ENCODE data around the gene NOA1.

The NOA1 gene

DNA sequence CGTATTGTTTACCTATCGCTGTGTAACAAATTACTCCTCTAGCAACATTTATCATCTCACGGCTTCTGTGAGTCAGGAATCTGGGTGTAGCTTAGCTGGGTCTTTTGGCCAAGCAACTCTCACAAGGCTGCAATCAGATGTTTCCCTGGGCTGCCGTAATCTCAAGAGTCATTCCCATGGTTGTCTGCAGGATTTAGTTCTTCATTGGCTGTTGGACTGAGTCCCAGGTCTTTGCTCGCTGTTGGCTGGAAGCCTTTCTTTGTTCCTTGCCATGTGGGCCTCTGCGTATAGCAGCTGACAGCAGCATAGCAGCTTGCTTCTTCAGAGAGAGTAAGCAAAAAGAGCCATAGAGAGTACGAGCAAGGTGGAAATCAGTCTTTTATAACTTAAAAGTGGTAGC is 18.1 kb upstream of the NOA1 start:
- H3K4me2 ChIP-seq (ENCODE audit: low read depth, low read length, poor library complexity, severe bottlenecking): no peak overlapping the region
- no peak overlapping the region for H3K27ac ChIP-seq (ENCODE audit: low read depth, low read length)
- no peak overlapping the region for H3K4me3 ChIP-seq (ENCODE audit: insufficient read depth, low read length, poor library complexity, severe bottlenecking)
- H3K79me2 ChIP-seq (ENCODE audit: insufficient read depth, low read length): peaks cover 12% of the 10 kb centered on the region; the same call in 1 of the 2 replicates
- H3K36me3 ChIP-seq (ENCODE audit: low read length): peaks cover 5% of the 10 kb centered on the region; the same call in 1 of the 2 replicates
- H2AFZ ChIP-seq (ENCODE audit: low read depth, low read length, severe bottlenecking): no peak overlapping the region
- no peaks in the 10 kb centered on the region for H3K9me3 ChIP-seq (ENCODE audit: insufficient read depth, low read length)
- TF ChIP-seq, protein P1, sequence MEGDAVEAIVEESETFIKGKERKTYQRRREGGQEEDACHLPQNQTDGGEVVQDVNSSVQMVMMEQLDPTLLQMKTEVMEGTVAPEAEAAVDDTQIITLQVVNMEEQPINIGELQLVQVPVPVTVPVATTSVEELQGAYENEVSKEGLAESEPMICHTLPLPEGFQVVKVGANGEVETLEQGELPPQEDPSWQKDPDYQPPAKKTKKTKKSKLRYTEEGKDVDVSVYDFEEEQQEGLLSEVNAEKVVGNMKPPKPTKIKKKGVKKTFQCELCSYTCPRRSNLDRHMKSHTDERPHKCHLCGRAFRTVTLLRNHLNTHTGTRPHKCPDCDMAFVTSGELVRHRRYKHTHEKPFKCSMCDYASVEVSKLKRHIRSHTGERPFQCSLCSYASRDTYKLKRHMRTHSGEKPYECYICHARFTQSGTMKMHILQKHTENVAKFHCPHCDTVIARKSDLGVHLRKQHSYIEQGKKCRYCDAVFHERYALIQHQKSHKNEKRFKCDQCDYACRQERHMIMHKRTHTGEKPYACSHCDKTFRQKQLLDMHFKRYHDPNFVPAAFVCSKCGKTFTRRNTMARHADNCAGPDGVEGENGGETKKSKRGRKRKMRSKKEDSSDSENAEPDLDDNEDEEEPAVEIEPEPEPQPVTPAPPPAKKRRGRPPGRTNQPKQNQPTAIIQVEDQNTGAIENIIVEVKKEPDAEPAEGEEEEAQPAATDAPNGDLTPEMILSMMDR (IDR thresholded peaks at IDR 0.05; ENCODE audit: insufficient read depth, low read length, poor library complexity, severe bottlenecking): no peak
- TF ChIP-seq EZH2phosphoT487 (conservative IDR thresholded peaks at IDR 0.05; ENCODE audit: low read length): no peak
- H4K20me1 ChIP-seq (ENCODE audit: low read depth, low read length): no peaks in the 10 kb centered on the region
- H3F3A ChIP-seq (ENCODE audit: insufficient read depth): no peaks in the 10 kb centered on the region
- H3K27me3 ChIP-seq (ENCODE audit: low read length): no peaks in the 10 kb centered on the region
- H3K9ac ChIP-seq (ENCODE audit: low read length): no peak overlapping the region
- H3K9me2 ChIP-seq (replicated peaks; ENCODE audit: insufficient read depth, low read length): no peaks in the 10 kb centered on the region

DNA sequence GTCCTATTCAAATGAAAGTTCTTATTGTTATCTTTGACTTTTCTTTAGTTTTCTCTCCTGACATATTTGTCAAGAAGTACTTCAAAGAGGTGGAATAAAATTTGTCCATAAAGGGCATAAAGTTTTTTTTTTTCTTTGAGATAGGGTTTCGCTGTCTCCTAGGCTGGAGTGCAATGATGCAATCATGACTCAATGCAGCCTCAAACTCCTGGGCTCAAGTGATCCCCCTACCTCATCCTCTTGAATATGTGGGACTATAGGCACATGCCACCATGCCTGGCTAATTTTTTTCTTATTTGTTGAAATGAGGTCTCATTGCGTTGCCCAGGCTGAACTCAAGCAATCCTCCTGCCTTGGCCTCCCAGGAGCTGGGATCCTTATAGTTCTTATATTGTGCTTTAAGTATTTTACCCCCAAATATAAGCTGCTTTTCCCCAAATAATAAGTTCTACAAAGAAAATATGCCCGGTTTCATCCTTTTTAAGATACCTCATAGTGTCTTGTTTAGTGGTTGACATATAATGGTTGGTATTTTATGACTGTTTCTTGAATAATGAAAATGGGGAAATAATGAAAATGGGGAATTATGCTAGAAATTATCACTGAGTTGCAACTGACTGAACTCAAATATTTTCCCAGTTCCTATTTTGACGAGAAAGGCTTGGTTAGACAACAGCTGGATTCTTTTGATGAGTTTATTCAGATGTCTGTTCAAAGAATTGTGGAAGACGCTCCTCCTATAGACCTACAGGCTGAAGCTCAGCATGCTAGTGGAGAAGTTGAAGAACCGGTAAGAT is 12.9 kb upstream of the NOA1 start:
- no peaks in the 10 kb centered on the region for H3K27me3 ChIP-seq (ENCODE audit: low read length)
- H4K20me1 ChIP-seq (ENCODE audit: low read depth, low read length): no peaks in the 10 kb centered on the region
- peaks cover 5% of the 10 kb centered on the region; the same call in 1 of the 2 replicates for H3K36me3 ChIP-seq (ENCODE audit: low read length)
- TF ChIP-seq, protein P1 (IDR thresholded peaks at IDR 0.05; ENCODE audit: insufficient read depth, low read length, poor library complexity, severe bottlenecking): no peak
- TF ChIP-seq EZH2phosphoT487 (conservative IDR thresholded peaks at IDR 0.05; ENCODE audit: low read length): no peak
- H3K4me3 ChIP-seq (ENCODE audit: insufficient read depth, low read length, poor library complexity, severe bottlenecking): no peak overlapping the region
- H3K4me2 ChIP-seq (ENCODE audit: low read depth, low read length, poor library complexity, severe bottlenecking): no peak overlapping the region
- no peaks in the 10 kb centered on the region for H3F3A ChIP-seq (ENCODE audit: insufficient read depth)
- no peaks in the 10 kb centered on the region for H3K9me2 ChIP-seq (replicated peaks; ENCODE audit: insufficient read depth, low read length)
- no peak overlapping the region for H3K27ac ChIP-seq (ENCODE audit: low read depth, low read length)
- H3K79me2 ChIP-seq (ENCODE audit: insufficient read depth, low read length): peaks cover 50% of the 10 kb centered on the region
- H3K9ac ChIP-seq (ENCODE audit: low read length): no peak overlapping the region
- H2AFZ ChIP-seq (ENCODE audit: low read depth, low read length, severe bottlenecking): no peak overlapping the region
- no peaks in the 10 kb centered on the region for H3K9me3 ChIP-seq (ENCODE audit: insufficient read depth, low read length)

DNA sequence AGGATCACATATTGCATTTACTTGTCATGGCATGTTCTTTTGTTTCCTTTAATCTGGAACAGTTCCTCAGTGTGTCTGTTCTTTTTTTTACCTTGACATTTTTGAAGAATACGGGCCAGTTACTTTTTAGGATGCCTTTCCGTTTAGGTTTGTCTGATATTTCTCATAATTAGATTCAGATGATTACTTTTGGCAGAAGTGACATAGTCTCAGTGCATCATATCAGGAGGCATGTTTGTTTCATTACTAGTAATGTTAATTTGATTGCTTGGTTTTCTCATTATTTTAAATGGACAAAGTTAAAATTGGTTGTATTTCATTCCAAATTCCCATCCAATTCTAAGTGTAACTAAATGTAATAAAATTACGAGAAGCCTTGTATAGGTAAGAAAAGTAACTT is 9.5 kb upstream of the NOA1 start:
- H3K79me2 ChIP-seq (ENCODE audit: insufficient read depth, low read length): peaks cover 81% of the 10 kb centered on the region
- H3K27me3 ChIP-seq (ENCODE audit: low read length): no peaks in the 10 kb centered on the region
- H3K9me2 ChIP-seq (replicated peaks; ENCODE audit: insufficient read depth, low read length): no peaks in the 10 kb centered on the region
- no peaks in the 10 kb centered on the region for H3K9me3 ChIP-seq (ENCODE audit: insufficient read depth, low read length)
- H3K27ac ChIP-seq (ENCODE audit: low read depth, low read length): no peak overlapping the region
- H3K9ac ChIP-seq (ENCODE audit: low read length): no peak overlapping the region
- TF ChIP-seq, protein P1 (IDR thresholded peaks at IDR 0.05; ENCODE audit: insufficient read depth, low read length, poor library complexity, severe bottlenecking): no peak
- no peak overlapping the region for H2AFZ ChIP-seq (ENCODE audit: low read depth, low read length, severe bottlenecking)
- no peaks in the 10 kb centered on the region; the same call in 1 of the 2 replicates for H3K36me3 ChIP-seq (ENCODE audit: low read length)
- H3K4me2 ChIP-seq (ENCODE audit: low read depth, low read length, poor library complexity, severe bottlenecking): no peak overlapping the region
- no peaks in the 10 kb centered on the region for H3F3A ChIP-seq (ENCODE audit: insufficient read depth)
- 0 out of 2 replicates have a peak, but pooled peaks cover 8% of the 10 kb centered on the region for H4K20me1 ChIP-seq (ENCODE audit: low read depth, low read length)
- H3K4me3 ChIP-seq (ENCODE audit: insufficient read depth, low read length, poor library complexity, severe bottlenecking): no peak overlapping the region
